ENCODE results near the gene OTOS.

Gene OTOS

GRCh38 chr2:240111253-240111652, 29.2 kb downstream of the OTOS start:
- DNase-seq: no peak

GRCh38 chr2:240109386-240109785, 31.1 kb downstream of the OTOS start:
- no peak for DNase-seq

DNA sequence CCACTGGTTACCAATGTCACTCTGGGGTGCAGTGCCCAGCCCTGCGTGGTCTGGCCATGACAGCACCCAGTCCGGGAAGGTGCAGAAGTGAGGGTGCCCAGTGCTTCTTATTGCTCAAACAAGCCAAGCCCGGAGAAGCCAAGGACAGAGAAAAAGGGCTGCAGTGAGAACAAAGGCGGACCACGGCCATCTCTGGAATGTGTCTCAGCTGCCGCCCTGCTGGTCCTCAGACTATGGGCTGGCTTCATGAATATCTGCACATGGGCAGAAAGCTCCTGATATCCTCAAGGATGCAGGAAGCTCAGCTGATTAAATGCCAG, 33.0 kb downstream of the OTOS start:
- no peak for DNase-seq

DNA sequence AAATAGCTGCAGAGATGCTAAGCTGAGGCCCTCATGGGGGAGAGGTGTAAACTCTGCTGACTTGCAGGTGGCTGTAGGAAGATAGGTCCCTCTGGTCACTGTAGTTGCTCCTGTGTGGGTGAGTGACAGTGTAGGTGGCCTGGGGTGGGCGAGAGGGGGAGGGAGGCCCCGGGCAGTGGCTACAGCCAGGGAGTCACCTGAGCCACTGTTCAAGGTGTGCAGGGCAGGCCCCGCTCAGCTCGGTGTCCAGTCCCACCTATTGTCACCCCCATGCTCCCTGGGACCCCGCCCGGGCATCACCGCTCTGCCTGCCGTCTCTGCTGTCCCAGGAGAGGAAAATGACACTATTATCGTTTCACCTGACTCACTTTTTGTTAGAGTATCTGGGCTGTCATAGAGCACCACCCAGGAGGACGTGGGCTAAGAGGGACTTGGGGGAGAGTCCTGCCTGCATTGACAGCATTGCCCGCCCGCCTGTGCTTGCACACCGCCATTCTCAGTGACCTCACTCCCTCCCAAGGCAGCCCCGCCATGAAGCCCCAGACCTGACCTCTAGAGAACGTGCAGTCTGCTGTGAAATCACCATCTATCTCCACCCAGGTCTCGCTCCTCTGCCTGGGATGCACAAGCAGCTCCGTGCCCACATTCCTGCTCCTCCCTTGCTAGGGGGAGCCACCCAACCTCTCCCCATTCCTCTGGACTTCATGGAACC, 33.5 kb downstream of the OTOS start:
- DNase-seq: no peak

GRCh38 chr2:240105982-240106381, 34.5 kb downstream of the OTOS start:
- no peak for DNase-seq

GRCh38 chr2:240103136-240103535, 37.3 kb downstream of the OTOS start:
- no peak for DNase-seq

DNA sequence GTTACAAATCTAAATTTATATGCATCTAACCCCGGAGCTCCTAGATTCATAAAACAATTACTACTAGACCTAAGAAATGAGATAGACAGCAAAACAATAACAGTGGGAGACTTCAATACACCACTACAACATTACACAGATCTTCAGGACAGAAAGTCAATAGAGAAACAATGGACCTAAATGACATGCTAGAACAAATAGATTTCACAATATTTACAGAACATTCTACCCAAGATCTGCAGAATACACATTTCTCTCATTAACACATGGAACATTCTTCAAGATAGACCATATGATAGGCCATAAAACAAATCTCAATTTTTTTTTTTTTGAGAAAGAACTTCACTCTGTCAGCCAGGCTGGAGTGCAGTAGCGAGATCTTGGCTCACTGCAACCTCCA, 42.1 kb downstream of the OTOS start:
- no peak for DNase-seq

DNA sequence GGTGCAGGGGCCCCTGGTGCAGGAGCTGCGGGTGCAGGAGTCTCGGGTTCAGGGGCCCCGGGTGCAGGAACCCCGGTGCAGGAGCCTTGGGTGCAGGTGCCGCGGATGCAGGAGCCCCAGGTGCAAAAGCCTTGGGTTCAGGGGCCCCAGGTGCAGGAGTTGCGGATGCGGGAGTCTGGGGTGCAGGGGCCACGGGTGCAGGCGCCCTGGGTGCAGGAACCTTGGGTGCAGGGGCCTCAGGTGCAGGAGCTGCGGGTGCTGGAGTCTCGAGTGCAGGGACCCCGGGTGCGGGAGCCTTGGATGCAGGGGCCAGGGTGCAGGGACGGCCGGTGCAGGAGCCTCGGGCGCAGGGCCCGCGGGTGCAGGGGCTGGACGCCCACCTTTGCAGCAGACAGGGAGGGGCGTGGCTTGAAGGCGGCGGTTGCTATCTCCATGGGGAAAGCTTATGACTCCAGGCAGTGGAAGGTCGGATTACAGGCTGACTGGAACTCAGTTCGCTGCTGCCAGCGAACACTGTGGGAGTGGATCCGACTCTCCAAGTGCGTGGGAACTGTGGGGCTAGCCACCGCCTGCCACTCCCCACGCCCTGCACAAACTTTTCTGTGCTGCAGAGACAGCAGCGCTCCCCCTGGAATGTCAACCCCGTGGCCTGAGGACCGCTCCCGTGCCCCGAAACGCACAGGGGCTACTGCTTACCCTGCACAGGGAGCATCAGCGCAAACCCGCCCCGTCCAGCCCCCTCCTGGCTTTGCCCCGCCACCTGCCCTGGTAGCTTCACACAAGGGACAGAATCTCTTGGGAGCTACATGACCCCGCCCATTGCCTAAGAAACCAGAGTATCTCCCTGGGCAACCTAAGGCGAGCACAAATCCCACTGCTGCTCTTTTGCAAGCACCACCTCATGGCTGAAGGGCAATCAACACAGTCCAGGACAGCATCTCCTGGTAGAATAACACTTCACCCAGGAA, 44.6 kb downstream of the OTOS start:
- no peak for DNase-seq

- no peak for DNase-seq
These were observed 51.2 kb downstream of the OTOS start for GRCh38 chr2:240089306-240089705.
